GM18499 (cell line): Measurements from ENCODE around the gene ABCC2.
"Not testable (repeated sequence)": the region's sequence is repeated elsewhere in the genome, so short reads cannot be mapped to it uniquely, and the experiment has no call there.

Experiments
- ATAC-seq: cut with Tn5 transposase; IDR thresholded peaks from one replicate; pipeline ENCODE4 v1.9.1; 2021; ENCODE audit warnings: moderate number of reproducible peaks; ENCODE audit not compliant: insufficient read depth, unreplicated experiment

The ABCC2 gene

GRCh38 chr10:99850021-99850766 is 67.8 kb downstream of the ABCC2 start:
- no peak for ATAC-seq

DNA sequence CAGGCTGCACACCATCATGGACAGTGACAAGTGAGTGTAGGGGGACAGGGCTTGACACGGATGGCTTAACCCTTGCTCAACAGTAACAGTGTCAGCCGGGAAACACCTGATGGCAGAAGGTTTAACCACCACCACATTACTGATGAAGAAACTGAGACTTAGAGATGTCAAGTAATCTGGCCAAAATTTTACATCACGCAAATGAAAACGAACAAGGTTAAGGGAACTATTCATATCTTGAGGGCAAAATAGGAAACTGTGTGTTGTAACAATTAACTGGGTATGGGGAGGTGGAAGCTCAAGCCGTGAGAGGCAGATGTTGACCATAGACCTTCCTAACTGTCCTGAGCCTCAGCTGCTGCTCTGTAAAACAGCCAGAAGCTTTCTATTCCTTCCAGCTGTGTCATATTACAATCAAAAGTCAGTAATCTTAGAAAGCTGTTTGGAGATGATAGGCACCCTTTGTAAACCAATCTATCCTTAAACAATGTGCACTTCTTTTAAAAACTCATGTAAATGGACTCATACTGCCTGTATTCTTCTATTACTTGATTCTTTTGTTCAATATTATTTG is 68.4 kb downstream of the ABCC2 start:
- ATAC-seq, result no peak

- ATAC-seq, result no peak
These were observed 69.4 kb downstream of the ABCC2 start for GRCh38 chr10:99851825-99852224.

GRCh38 chr10:99852481-99853213 is 70.2 kb downstream of the ABCC2 start:
- ATAC-seq, result no peak

GRCh38 chr10:99853655-99854054 is 71.2 kb downstream of the ABCC2 start:
- ATAC-seq, result no peak

DNA sequence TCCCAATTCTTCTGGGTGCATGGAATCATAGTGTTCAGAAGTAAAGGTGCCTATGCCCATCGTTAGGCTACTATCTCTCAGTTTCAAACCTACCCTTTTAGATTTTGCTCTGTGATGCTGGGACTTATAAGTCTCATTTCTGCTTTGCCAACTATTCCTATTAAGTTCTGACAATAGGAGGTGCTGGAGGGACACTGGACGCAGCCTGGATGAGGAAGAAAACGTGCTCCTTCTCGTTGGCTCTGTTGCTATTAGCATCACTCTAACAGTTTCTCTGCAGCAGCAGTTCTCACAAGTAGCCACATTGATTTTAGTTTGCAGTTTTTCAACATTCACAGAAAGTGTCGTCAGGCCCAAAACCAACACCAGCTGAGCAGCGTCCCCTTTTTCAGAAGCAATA is 72.4 kb downstream of the ABCC2 start:
- ATAC-seq, result no peak

DNA sequence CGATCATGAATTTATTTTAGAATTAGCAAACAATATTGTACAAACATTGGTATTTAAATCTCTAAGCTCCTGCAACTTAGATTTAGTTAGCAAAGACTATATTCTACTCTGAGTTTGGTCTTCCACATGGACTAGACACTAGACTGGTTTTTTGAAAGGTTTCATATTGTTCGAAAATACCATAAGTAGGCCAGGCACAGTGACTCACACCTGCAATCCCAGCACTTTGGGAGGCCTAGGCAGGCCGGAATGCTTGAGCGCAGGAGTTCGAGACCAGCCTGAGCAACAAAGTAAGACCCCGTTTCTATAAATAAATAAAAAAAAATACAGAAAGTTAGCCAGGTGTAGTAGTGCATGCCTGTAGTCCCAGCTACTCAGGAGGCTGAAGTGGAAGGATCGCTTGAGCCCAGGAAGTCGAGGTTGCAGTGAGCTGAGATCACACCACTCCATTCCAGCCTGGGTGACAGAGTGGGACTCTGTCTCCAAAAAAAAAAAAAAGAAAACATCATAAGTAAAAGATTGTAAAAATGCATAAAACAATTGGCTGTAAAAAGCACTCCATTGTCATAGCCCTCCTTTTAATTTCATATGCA is 73.1 kb downstream of the ABCC2 start:
- ATAC-seq, result no peak

DNA sequence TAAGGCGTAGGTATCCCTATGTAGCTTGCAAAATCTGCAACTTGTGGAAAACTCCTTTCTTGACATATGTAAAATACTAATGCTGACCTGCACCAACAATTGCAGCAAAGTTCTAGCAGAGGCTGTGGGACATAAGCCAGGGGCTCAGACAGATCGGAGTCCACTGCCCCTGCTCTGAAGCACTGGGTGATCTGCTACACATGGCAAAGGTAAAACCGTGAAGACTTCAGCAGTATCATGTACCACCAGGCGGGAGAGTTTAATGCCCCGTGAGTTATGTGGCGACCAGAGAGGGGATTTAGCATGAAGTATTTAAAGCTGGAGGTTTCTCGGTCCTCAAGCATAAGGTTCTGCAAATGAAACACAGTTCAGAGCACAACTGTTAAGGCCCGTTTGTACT is 76.4 kb downstream of the ABCC2 start:
- ATAC-seq, result no peak

- ATAC-seq, result no peak
These were observed 77.1 kb downstream of the ABCC2 start for GRCh38 chr10:99859585-99859984.

- no peak for ATAC-seq
These were observed 78.0 kb downstream of the ABCC2 start for GRCh38 chr10:99860466-99860865.

- not testable (repeated sequence) for ATAC-seq
These were observed 81.2 kb downstream of the ABCC2 start for GRCh38 chr10:99863535-99864240.

GRCh38 chr10:99867250-99867649 is 84.8 kb downstream of the ABCC2 start:
- ATAC-seq, result not testable (repeated sequence)

- no peak for ATAC-seq
These were observed 87.2 kb downstream of the ABCC2 start for GRCh38 chr10:99869581-99870122.

- ATAC-seq, result no peak
These were observed 87.8 kb downstream of the ABCC2 start for GRCh38 chr10:99870123-99870730.

- no peak for ATAC-seq
These were observed 90.1 kb downstream of the ABCC2 start for GRCh38 chr10:99872367-99873162.

GRCh38 chr10:99873846-99874245 is 91.4 kb downstream of the ABCC2 start:
- no peak for ATAC-seq

DNA sequence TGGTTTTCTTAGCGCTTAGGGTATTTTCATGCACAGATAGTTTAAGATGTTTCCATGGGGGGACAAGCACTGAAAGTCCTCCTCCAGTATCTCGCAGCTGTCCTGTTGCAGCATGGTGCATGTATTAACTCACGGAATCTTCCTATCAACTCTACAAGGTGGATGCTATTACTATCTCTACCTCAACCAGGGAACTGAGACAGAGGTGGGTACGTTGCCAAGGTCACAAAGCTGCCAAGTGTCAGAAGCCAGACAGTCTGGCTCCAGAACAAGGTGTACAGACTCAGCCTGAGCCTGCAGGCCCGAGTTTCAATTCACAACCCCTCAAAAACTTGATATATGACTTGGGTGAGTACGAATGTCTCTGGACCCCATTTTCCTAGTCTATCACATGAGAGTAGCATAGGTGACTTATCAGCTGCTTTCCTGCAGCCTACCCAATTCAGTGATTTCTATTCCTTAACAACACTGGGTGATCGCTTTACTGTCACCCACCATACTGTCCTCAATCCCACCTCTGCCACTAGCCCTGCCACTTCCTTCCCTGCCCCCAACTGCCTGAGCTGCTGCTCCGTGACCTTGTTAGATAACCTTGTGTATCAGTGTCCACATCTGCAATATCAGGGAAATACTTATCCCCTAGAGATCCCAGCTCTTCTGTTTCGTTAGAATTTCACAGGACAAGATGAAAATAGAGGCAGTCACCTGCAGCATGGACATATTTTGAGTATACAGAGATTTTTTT is 92.1 kb downstream of the ABCC2 start:
- ATAC-seq, result no peak

GRCh38 chr10:99875473-99875872 is 93.0 kb downstream of the ABCC2 start:
- no peak for ATAC-seq
